HepG2 (cell line): ENCODE measurements around the gene IL1R1. TPM values are rescaled to one million over a fixed set of nuclear protein-coding genes. Genes with fewer than 3 reads are reported as not detected.
A peak's percentile ranks its signal among the peaks of the same experiment; 100 is the strongest.

ENCODE experiments used
- CENPT ChIP-seq: sonication (generic); formaldehyde crosslinking; IDR thresholded peaks from 2 replicates; pipeline ENCODE4 v1.8.0; 2022; ENCODE audit warnings: low read depth, mild to moderate bottlenecking, moderate library complexity, missing genetic modification reagents
- FOXC1 ChIP-seq: sonication (generic); formaldehyde crosslinking; IDR thresholded peaks from 2 replicates; pipeline ENCODE4 v1.8.0; 2022; ENCODE audit warnings: mild to moderate bottlenecking, missing genetic modification reagents, borderline replicate concordance
- RAD21 ChIP-seq: fragments of 450-650 bp; formaldehyde crosslinking; IDR thresholded peaks from 2 replicates; pipeline ENCODE4 v1.5.0; 2020; ENCODE audit warnings: mild to moderate bottlenecking
- RBFOX2 ChIP-seq: fragments of 200-400 bp; formaldehyde crosslinking; IDR thresholded peaks from 2 replicates; pipeline ENCODE4 v1.6.1; 2017; ENCODE audit warnings: low read depth, mild to moderate bottlenecking, low read length
- SRSF1 ChIP-seq: fragments of 200-400 bp; formaldehyde crosslinking; optimal IDR thresholded peaks from 2 replicates; pipeline ENCODE3; 2017; ENCODE audit warnings: mild to moderate bottlenecking, low read depth, low read length, moderate library complexity
- ZNF510 ChIP-seq: sonication (generic); formaldehyde crosslinking; IDR thresholded peaks from 2 replicates; pipeline ENCODE4 v1.4.0; 2020; ENCODE audit warnings: low read depth, mild to moderate bottlenecking, missing genetic modification reagents
- ZNF589 ChIP-seq: sonication (generic); formaldehyde crosslinking; conservative IDR thresholded peaks from 2 replicates; pipeline ENCODE4 v1.8.0; 2022; ENCODE audit warnings: mild to moderate bottlenecking, moderate library complexity, missing genetic modification reagents
- ZNF678 ChIP-seq: sonication (generic); formaldehyde crosslinking; IDR thresholded peaks from 2 replicates; pipeline ENCODE4 v1.4.0; 2020; ENCODE audit warnings: mild to moderate bottlenecking, missing genetic modification reagents
- polyA plus RNA-seq, 8 experiments: library from polyadenylated mRNA; depleted of rRNA in 3 of 8; stranded (reverse) in 7 of 8; unstranded in 1 of 8; fragments of >200 nt; fragmentation: Illumina TruSeq in 4 of 8; extraction: Trizol in 4 of 8; gene quantifications; 2 replicates each; pipeline versions ENCODE4 v1.2.1 to v1.2.3, GENCODE V29; 2011 to 2016; ENCODE audit warnings: low read depth in 4 of 8, missing spikeins in 1 of 8, mixed read lengths in 1 of 8; ENCODE audit not compliant: insufficient read depth in 1 of 8
- total RNA-seq, 5 experiments: library from RNA; depleted of rRNA; stranded (reverse); fragments of >200 nt; fragmentation: Illumina TruSeq; extraction: Trizol; gene quantifications; 2 replicates each; pipeline ENCODE4 v1.2.3, GENCODE V29; 2016; ENCODE audit warnings: low read depth in 1 of 5
- TF ChIP-seq, protein P1 (sequence below), 2 experiments: fragments of 450-650 bp in 1 of 2; sonication (generic) in 1 of 2; formaldehyde crosslinking in 1 of 2; IDR thresholded peaks; 2 replicates each; pipeline versions ENCODE4 v1.6.1 to v1.8.0; 2016 to 2022; ENCODE audit warnings: antibody characterized with exemption in 1 of 2, mild to moderate bottlenecking in 1 of 2, missing genetic modification reagents in 1 of 2
- TF ChIP-seq, protein P2 (sequence below), 2 experiments: sonication (generic) in 1 of 2; formaldehyde crosslinking in 1 of 2; IDR thresholded peaks; 2 replicates each; pipeline versions ENCODE4 v1.6.1 to v1.9.0; 2014 to 2022; ENCODE audit warnings: antibody characterized with exemption in 1 of 2, borderline replicate concordance in 1 of 2, inconsistent platforms in 1 of 2, low read depth in 1 of 2, missing genetic modification reagents in 1 of 2

IL1R1 gene
- total and polyA plus RNA-seq, 2 of the 13 experiments (the other 11 are each of a cell fraction or from before 2014, with no cell fraction given) = 38.0 to 93.1 TPM

DNA sequence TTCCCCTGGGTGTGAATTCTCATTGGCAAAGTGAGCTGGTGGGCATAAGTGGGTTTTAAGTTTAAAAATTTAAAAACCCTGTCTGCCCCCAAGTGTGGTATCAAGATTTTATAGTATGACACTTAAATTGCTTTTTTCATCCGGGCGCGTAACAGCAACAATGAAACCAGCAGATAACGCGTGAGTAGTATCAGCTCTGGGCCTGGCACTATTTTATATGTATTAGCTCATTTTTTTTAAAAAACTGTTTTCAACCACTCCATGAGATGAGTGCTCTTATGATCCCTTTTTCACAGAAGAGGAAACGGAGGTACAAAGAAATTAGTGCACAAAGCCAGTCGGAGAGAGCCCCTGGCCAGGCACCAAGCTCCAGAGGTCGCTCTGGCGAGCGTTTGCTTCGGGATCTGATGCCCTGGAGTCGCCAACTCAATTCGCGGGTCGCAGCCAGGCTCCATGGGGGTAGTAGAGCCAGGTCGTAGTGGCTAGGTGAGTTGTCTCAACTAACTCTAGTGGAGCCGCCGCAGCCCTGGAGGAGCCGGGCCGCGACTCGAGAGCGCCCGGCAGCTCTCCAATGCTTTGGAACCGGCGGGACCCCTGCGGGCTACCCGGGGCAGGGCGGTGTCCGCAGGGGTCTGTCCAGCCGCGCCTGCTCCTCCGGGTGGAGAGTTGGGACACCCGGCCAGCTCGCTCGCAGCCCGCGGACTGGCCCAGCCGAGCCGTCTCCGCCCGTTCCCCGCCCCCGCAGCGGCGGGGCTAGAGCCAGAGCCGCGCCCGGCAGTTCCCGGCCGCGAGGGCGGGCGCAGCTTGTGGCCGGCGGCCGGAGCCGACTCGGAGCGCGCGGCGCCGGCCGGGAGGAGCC lies at the start of gene IL1R1 (continued):
- TF ChIP-seq, protein P1, sequence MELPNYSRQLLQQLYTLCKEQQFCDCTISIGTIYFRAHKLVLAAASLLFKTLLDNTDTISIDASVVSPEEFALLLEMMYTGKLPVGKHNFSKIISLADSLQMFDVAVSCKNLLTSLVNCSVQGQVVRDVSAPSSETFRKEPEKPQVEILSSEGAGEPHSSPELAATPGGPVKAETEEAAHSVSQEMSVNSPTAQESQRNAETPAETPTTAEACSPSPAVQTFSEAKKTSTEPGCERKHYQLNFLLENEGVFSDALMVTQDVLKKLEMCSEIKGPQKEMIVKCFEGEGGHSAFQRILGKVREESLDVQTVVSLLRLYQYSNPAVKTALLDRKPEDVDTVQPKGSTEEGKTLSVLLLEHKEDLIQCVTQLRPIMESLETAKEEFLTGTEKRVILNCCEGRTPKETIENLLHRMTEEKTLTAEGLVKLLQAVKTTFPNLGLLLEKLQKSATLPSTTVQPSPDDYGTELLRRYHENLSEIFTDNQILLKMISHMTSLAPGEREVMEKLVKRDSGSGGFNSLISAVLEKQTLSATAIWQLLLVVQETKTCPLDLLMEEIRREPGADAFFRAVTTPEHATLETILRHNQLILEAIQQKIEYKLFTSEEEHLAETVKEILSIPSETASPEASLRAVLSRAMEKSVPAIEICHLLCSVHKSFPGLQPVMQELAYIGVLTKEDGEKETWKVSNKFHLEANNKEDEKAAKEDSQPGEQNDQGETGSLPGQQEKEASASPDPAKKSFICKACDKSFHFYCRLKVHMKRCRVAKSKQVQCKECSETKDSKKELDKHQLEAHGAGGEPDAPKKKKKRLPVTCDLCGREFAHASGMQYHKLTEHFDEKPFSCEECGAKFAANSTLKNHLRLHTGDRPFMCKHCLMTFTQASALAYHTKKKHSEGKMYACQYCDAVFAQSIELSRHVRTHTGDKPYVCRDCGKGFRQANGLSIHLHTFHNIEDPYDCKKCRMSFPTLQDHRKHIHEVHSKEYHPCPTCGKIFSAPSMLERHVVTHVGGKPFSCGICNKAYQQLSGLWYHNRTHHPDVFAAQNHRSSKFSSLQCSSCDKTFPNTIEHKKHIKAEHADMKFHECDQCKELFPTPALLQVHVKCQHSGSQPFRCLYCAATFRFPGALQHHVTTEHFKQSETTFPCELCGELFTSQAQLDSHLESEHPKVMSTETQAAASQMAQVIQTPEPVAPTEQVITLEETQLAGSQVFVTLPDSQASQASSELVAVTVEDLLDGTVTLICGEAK (IDR thresholded peaks at IDR 0.05) = no peak
- TF ChIP-seq, protein P1 (CRISPR knock-in tag; IDR thresholded peaks at IDR 0.05) = no peak
- TF ChIP-seq RBFOX2 (peak; percentile 98), ZNF510 (peak; percentile 71; the same call in 1 of the 2 replicates), ZNF678 (0 out of 2 replicates have a peak, but pooled peaks have one; percentile 40), SRSF1 (no peak), CENPT (CRISPR knock-in tag) (no peak), FOXC1 (CRISPR knock-in tag) (no peak; the same call in none of the 2 replicates), ZNF589 (CRISPR knock-in tag) (no peak), RAD21 (peak; percentile 67)
- TF ChIP-seq, protein P2, sequence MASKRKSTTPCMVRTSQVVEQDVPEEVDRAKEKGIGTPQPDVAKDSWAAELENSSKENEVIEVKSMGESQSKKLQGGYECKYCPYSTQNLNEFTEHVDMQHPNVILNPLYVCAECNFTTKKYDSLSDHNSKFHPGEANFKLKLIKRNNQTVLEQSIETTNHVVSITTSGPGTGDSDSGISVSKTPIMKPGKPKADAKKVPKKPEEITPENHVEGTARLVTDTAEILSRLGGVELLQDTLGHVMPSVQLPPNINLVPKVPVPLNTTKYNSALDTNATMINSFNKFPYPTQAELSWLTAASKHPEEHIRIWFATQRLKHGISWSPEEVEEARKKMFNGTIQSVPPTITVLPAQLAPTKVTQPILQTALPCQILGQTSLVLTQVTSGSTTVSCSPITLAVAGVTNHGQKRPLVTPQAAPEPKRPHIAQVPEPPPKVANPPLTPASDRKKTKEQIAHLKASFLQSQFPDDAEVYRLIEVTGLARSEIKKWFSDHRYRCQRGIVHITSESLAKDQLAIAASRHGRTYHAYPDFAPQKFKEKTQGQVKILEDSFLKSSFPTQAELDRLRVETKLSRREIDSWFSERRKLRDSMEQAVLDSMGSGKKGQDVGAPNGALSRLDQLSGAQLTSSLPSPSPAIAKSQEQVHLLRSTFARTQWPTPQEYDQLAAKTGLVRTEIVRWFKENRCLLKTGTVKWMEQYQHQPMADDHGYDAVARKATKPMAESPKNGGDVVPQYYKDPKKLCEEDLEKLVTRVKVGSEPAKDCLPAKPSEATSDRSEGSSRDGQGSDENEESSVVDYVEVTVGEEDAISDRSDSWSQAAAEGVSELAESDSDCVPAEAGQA (IDR thresholded peaks at IDR 0.05; ENCODE audit: low read depth) = no peak
- TF ChIP-seq, protein P2 (CRISPR knock-in tag; IDR thresholded peaks at IDR 0.05; ENCODE audit: borderline replicate concordance) = 0 out of 2 replicates have a peak, but pooled peaks have one; percentile 61
